Measurements from ENCODE around the gene SHANK1.

SHANK1 gene

GRCh38 chr19:50686310-50687032 lies 33.1 kb downstream of the SHANK1 start:
- no peak overlapping the region for H3K4me3 ChIP-seq (ENCODE audit: low read length)
- no CpG with 5 or more reads among the region's 50 CpGs for WGBS (ENCODE audit: insufficient coverage, insufficient read length)

GRCh38 chr19:50679177-50680125 lies 40.2 kb downstream of the SHANK1 start:
- Histone ChIP-seq H3K27me3 (ENCODE audit: control insufficient read depth, insufficient read depth, low read length) (no peaks in the 10 kb centered on the region), H3K4me3 (ENCODE audit: low read length) (no peak overlapping the region), H3K27ac (ENCODE audit: low read length) (no peak overlapping the region), H3K4me1 (ENCODE audit: control insufficient read depth, insufficient read depth, low read length) (no peaks in the 10 kb centered on the region), H3K36me3 (ENCODE audit: control insufficient read depth, insufficient read depth, low read length) (no peaks in the 10 kb centered on the region), H3K9me3 (ENCODE audit: control insufficient read depth, insufficient read depth, low read length) (peaks cover 18% of the 10 kb centered on the region)
- DNase-seq (ENCODE audit: low read depth, low spot score): no peak
- no CpG with 5 or more reads among the region's 23 CpGs for WGBS (ENCODE audit: insufficient coverage, insufficient read length)

More at GRCh38 chr19:50686310-50687032, 33.1 kb downstream of the SHANK1 start:
- H3K27me3 ChIP-seq (ENCODE audit: control insufficient read depth, insufficient read depth, low read length): no peaks in the 10 kb centered on the region
- H3K4me1 ChIP-seq (ENCODE audit: control insufficient read depth, insufficient read depth, low read length): no peaks in the 10 kb centered on the region
- no peak overlapping the region for H3K27ac ChIP-seq (ENCODE audit: low read length)
- no peak for DNase-seq (ENCODE audit: low read depth, low spot score)
- H3K9me3 ChIP-seq (ENCODE audit: control insufficient read depth, insufficient read depth, low read length): peaks cover 22% of the 10 kb centered on the region
- H3K36me3 ChIP-seq (ENCODE audit: control insufficient read depth, insufficient read depth, low read length): no peaks in the 10 kb centered on the region; the same call in 1 of the 2 replicates

- no peaks in the 10 kb centered on the region for H3K36me3 ChIP-seq (ENCODE audit: control insufficient read depth, insufficient read depth, low read length)
- no CpG with 5 or more reads among the region's 3 CpGs for WGBS (ENCODE audit: insufficient coverage, insufficient read length)
- DNase-seq (ENCODE audit: low read depth, low spot score): no peak
Observed at GRCh38 chr19:50678323-50678722, 41.3 kb downstream of the SHANK1 start.

DNA sequence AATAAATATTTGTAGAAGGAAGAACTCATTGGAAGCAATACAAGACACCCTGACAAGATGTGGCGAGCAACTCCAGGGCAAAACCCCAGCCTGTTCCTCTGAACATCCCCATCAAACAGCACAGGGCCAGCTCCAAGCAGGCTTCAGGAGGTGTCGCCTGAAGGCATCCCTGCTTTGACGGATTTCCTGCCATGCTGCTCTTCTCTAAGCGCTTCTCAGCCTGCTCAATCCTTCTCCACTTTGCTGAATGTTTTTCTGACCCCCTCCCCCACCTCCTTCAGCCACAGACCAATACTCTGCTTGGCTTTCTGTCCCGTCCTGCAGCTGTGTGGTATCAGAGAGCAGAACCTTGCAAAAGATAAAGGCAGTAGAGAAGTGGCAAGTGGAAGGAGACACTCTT lies 42.0 kb downstream of the SHANK1 start:
- H3K36me3 ChIP-seq (ENCODE audit: control insufficient read depth, insufficient read depth, low read length): no peaks in the 10 kb centered on the region
- no CpG with 5 or more reads among the region's 5 CpGs for WGBS (ENCODE audit: insufficient coverage, insufficient read length)
- no peak overlapping the region for H3K4me3 ChIP-seq (ENCODE audit: low read length)
- no peak for DNase-seq (ENCODE audit: low read depth, low spot score)
- no peaks in the 10 kb centered on the region for H3K4me1 ChIP-seq (ENCODE audit: control insufficient read depth, insufficient read depth, low read length)
- peaks cover 18% of the 10 kb centered on the region for H3K9me3 ChIP-seq (ENCODE audit: control insufficient read depth, insufficient read depth, low read length)
- H3K27me3 ChIP-seq (ENCODE audit: control insufficient read depth, insufficient read depth, low read length): no peaks in the 10 kb centered on the region
- H3K27ac ChIP-seq (ENCODE audit: low read length): no peak overlapping the region

More at GRCh38 chr19:50678323-50678722, 41.3 kb downstream of the SHANK1 start:
- Histone ChIP-seq H3K27me3 (ENCODE audit: control insufficient read depth, insufficient read depth, low read length) (no peaks in the 10 kb centered on the region), H3K4me3 (ENCODE audit: low read length) (no peak overlapping the region), H3K4me1 (ENCODE audit: control insufficient read depth, insufficient read depth, low read length) (no peaks in the 10 kb centered on the region), H3K27ac (ENCODE audit: low read length) (no peak overlapping the region), H3K9me3 (ENCODE audit: control insufficient read depth, insufficient read depth, low read length) (peaks cover 16% of the 10 kb centered on the region)

DNA sequence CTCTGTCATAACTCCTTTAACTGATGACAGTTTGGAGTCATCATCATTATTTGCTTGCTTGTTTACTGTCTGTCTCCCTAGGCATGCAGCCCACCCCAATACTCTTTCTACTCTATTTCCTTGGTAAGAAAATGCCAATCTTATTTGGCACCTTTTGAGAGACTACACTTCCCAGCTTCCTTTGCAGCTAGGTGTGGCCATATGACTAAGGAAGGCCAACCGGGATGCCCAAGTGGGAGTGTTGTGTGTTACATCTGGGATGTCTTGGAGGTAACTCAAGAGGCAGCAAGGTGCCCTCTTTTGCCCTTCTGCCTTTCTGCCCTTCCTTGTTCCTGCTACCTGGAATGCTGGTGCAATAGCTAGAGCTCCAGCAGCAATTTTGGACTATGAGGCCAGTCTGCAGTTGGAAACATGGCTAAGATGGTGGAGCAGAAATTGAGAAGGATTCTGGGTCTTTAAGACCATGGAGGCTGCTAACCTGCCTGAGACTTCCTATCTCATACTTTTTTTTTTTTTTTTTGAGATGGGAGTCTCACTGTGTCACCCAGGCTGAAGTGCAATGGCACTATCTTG lies 42.9 kb downstream of the SHANK1 start:
- DNase-seq (ENCODE audit: low read depth, low spot score): no peak
- Histone ChIP-seq H3K27me3 (ENCODE audit: control insufficient read depth, insufficient read depth, low read length) (no peaks in the 10 kb centered on the region), H3K4me1 (ENCODE audit: control insufficient read depth, insufficient read depth, low read length) (no peaks in the 10 kb centered on the region), H3K4me3 (ENCODE audit: low read length) (no peak overlapping the region), H3K27ac (ENCODE audit: low read length) (no peak overlapping the region), H3K9me3 (ENCODE audit: control insufficient read depth, insufficient read depth, low read length) (peaks cover 19% of the 10 kb centered on the region), H3K36me3 (ENCODE audit: control insufficient read depth, insufficient read depth, low read length) (no peaks in the 10 kb centered on the region)
- no CpG with 5 or more reads among the region's 1 CpG for WGBS (ENCODE audit: insufficient coverage, insufficient read length)

DNA sequence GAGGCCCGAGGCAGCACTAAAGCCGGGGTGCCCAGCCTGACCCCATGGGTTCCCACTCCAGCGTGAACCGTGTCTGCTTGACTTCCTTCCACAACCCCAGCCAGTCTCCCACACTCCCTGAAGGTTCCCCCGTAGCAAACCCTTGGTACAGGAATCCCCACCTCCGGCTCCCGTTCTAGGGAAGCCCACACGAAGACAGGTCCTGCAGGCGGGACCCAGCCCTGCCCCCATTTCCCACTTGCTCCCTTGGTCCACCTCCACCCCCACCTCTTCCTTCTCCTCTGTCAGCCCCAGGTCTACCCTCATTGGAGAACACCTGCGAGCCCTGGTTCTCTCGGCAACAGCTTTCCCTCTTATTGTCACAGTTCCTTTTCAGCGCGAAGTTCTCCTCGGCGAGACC lies 46.5 kb downstream of the SHANK1 start:
- H3K9me3 ChIP-seq (ENCODE audit: control insufficient read depth, insufficient read depth, low read length): peaks cover 18% of the 10 kb centered on the region
- WGBS (ENCODE audit: insufficient coverage, insufficient read length): no CpG with 5 or more reads among the region's 15 CpGs
- H3K27me3 ChIP-seq (ENCODE audit: control insufficient read depth, insufficient read depth, low read length): no peaks in the 10 kb centered on the region

GRCh38 chr19:50670102-50670380 lies 49.6 kb downstream of the SHANK1 start:
- WGBS (ENCODE audit: insufficient coverage, insufficient read length): no CpG with 5 or more reads among the region's 5 CpGs
- H3K27me3 ChIP-seq (ENCODE audit: control insufficient read depth, insufficient read depth, low read length): no peaks in the 10 kb centered on the region
- H3K4me3 ChIP-seq (ENCODE audit: low read length): no peak overlapping the region
- H3K27ac ChIP-seq (ENCODE audit: low read length): no peak overlapping the region
- no peaks in the 10 kb centered on the region for H3K4me1 ChIP-seq (ENCODE audit: control insufficient read depth, insufficient read depth, low read length)
- peaks cover 13% of the 10 kb centered on the region for H3K9me3 ChIP-seq (ENCODE audit: control insufficient read depth, insufficient read depth, low read length)
- DNase-seq (ENCODE audit: low read depth, low spot score): no peak
- peaks cover 2% of the 10 kb centered on the region; the same call in 1 of the 2 replicates for H3K36me3 ChIP-seq (ENCODE audit: control insufficient read depth, insufficient read depth, low read length)

More for the DNA sequence above, 46.5 kb downstream of the SHANK1 start:
- Histone ChIP-seq H3K4me1 (ENCODE audit: control insufficient read depth, insufficient read depth, low read length) (no peaks in the 10 kb centered on the region), H3K27ac (ENCODE audit: low read length) (no peak overlapping the region), H3K4me3 (ENCODE audit: low read length) (no peak overlapping the region), H3K36me3 (ENCODE audit: control insufficient read depth, insufficient read depth, low read length) (no peaks in the 10 kb centered on the region; the same call in 1 of the 2 replicates)
- DNase-seq (ENCODE audit: low read depth, low spot score): no peak

- peaks cover 2% of the 10 kb centered on the region; the same call in 1 of the 2 replicates for H3K36me3 ChIP-seq (ENCODE audit: control insufficient read depth, insufficient read depth, low read length)
- H3K4me1 ChIP-seq (ENCODE audit: control insufficient read depth, insufficient read depth, low read length): no peaks in the 10 kb centered on the region
- H3K27me3 ChIP-seq (ENCODE audit: control insufficient read depth, insufficient read depth, low read length): no peaks in the 10 kb centered on the region
- no peak overlapping the region for H3K27ac ChIP-seq (ENCODE audit: low read length)
- DNase-seq (ENCODE audit: low read depth, low spot score): no peak
- peaks cover 13% of the 10 kb centered on the region for H3K9me3 ChIP-seq (ENCODE audit: control insufficient read depth, insufficient read depth, low read length)
- no CpG with 5 or more reads among the region's 23 CpGs for WGBS (ENCODE audit: insufficient coverage, insufficient read length)
- no peak overlapping the region for H3K4me3 ChIP-seq (ENCODE audit: low read length)
Observed at GRCh38 chr19:50669302-50670101, 50.1 kb downstream of the SHANK1 start.

DNA sequence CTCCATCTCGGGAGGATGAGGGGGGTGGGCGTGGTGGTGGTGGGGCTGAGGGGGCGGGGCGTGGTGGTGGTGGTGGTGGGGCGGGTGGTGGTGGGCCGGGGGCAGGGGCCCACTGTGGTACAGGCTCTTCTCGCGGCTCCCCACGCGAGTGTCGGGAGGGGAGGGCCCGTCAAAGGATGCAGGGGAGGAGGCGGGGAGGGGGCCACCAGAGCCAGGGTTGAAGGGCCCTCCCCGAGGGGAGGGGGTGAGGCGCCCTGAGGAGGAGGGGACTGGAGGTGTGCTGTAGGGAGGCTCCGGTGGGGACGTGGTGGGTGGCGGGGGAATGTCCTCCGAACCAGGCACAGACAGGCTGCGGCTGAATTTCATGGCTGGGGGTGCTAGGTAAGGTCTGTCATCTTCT lies 50.7 kb downstream of the SHANK1 start:
- no peaks in the 10 kb centered on the region for H3K4me1 ChIP-seq (ENCODE audit: control insufficient read depth, insufficient read depth, low read length)
- H3K4me3 ChIP-seq (ENCODE audit: low read length): no peak overlapping the region
- peaks cover 13% of the 10 kb centered on the region for H3K9me3 ChIP-seq (ENCODE audit: control insufficient read depth, insufficient read depth, low read length)
- H3K36me3 ChIP-seq (ENCODE audit: control insufficient read depth, insufficient read depth, low read length): peaks cover 2% of the 10 kb centered on the region; the same call in 1 of the 2 replicates
- WGBS (ENCODE audit: insufficient coverage, insufficient read length): no CpG with 5 or more reads among the region's 20 CpGs
- no peaks in the 10 kb centered on the region for H3K27me3 ChIP-seq (ENCODE audit: control insufficient read depth, insufficient read depth, low read length)
- H3K27ac ChIP-seq (ENCODE audit: low read length): no peak overlapping the region
- DNase-seq (ENCODE audit: low read depth, low spot score): no peak

- H3K27me3 ChIP-seq (ENCODE audit: control insufficient read depth, insufficient read depth, low read length): no peaks in the 10 kb centered on the region
- H3K27ac ChIP-seq (ENCODE audit: low read length): no peak overlapping the region
- no CpG with 5 or more reads among the region's 49 CpGs for WGBS (ENCODE audit: insufficient coverage, insufficient read length)
- DNase-seq (ENCODE audit: low read depth, low spot score): no peak
- H3K36me3 ChIP-seq (ENCODE audit: control insufficient read depth, insufficient read depth, low read length): peaks cover 2% of the 10 kb centered on the region; the same call in 1 of the 2 replicates
- peaks cover 13% of the 10 kb centered on the region for H3K9me3 ChIP-seq (ENCODE audit: control insufficient read depth, insufficient read depth, low read length)
- H3K4me1 ChIP-seq (ENCODE audit: control insufficient read depth, insufficient read depth, low read length): no peaks in the 10 kb centered on the region
- H3K4me3 ChIP-seq (ENCODE audit: low read length): no peak overlapping the region
Observed at GRCh38 chr19:50668416-50668815, 51.2 kb downstream of the SHANK1 start.

Measured in iPS DF 6.9 (cell line).